Endothelial cell of umbilical vein (primary cell): Measurements from ENCODE around the gene ITGA3. TPM values are rescaled to one million over a fixed set of nuclear protein-coding genes. Genes with fewer than 3 reads are reported as not detected.

Source experiments
- BruUV-seq: library from RNA; stranded (reverse); fragments of 400-500 nt; replicated peaks from 2 replicates; lab custom pipeline; 2021; lab: Mats Ljungman, UMichigan
- CTCF ChIA-PET: fragments of 300-600, 350-600 bp; sonication (Branson Sonifier 250); formaldehyde crosslinking; loops from one replicate; lab custom pipeline; 2021; ENCODE audit warnings: antibody characterized with exemption, inconsistent platforms; lab: Charles Lee
- POLR2A ChIA-PET: fragments of 300-600, 350-600 bp; sonication (Branson Sonifier 250); formaldehyde crosslinking; loops from one replicate; lab custom pipeline; 2021; ENCODE audit warnings: antibody characterized with exemption, inconsistent platforms; lab: Charles Lee
- DNase-seq: peaks from one replicate; pipeline ENCODE4 v3.0.0-alpha.2; 2011; ENCODE audit warnings: low read depth, low spot score
- FAIRE-seq: peaks from 2 replicates; lab custom pipeline; 2011; peaks lifted over from hg19 to GRCh38; lab: Jason Lieb, UNC
- H2AFZ ChIP-seq: 2 replicates; pipeline ENCODE4 v1.6.0; 2012; ENCODE audit warnings: low read depth, low read length, control low read depth, inconsistent platforms
- H3K27ac ChIP-seq: 2 replicates; pipeline ENCODE4 v1.5.1; 2011; ENCODE audit warnings: low read depth, mild to moderate bottlenecking, control low read depth, low read length, moderate library complexity; ENCODE audit not compliant: insufficient read depth
- H3K27me3 ChIP-seq, 2 experiments: 2 replicates each; pipeline versions ENCODE4 v1.6.0 to v1.6.1; 2011; ENCODE audit warnings: low read length in 2 of 2, mixed read lengths in 1 of 2; ENCODE audit not compliant: control insufficient read depth in 2 of 2, insufficient read depth in 2 of 2
- H3K36me3 ChIP-seq, 2 experiments: 2 replicates in 1 of 2; 3 replicates in 1 of 2; pipeline ENCODE4 v1.5.1; 2011; ENCODE audit warnings: low read length in 2 of 2, mild to moderate bottlenecking in 1 of 2, moderate library complexity in 1 of 2; ENCODE audit not compliant: control insufficient read depth in 2 of 2, insufficient read depth in 2 of 2; ENCODE audit errors: extremely low read depth in 1 of 2
- H3K4me1 ChIP-seq: 3 replicates; pipeline ENCODE4 v1.5.1; 2011; ENCODE audit warnings: mild to moderate bottlenecking, low read length; ENCODE audit not compliant: control insufficient read depth, insufficient read depth; ENCODE audit errors: extremely low read depth
- H3K4me2 ChIP-seq: 2 replicates; pipeline ENCODE4 v1.6.1; 2011; ENCODE audit warnings: low read length, control low read depth, mixed read lengths; ENCODE audit not compliant: insufficient read depth
- H3K4me3 ChIP-seq, 3 experiments: fragments of 200-600 bp in 1 of 3; sonication (generic), shearing (Covaris generic) in 1 of 3; replicated peaks in 1 of 3; 2 replicates each; pipeline ENCODE4 v1.5.1; 2011 to 2016; ENCODE audit warnings: control low read depth in 3 of 3, low read length in 3 of 3, mild to moderate bottlenecking in 2 of 3, inconsistent platforms in 1 of 3, low read depth in 1 of 3, moderate library complexity in 1 of 3; ENCODE audit not compliant: insufficient read depth in 1 of 3
- H3K79me2 ChIP-seq: 2 replicates; pipeline ENCODE4 v1.6.0; 2012; ENCODE audit warnings: low read length, inconsistent platforms; ENCODE audit not compliant: control insufficient read depth, insufficient read depth
- H3K9ac ChIP-seq: replicated peaks from 2 replicates; pipeline ENCODE3; 2011; ENCODE audit warnings: low read length, control low read depth; ENCODE audit not compliant: insufficient read depth; ENCODE audit errors: extremely low read depth
- H3K9me1 ChIP-seq: replicated peaks from 3 replicates; pipeline ENCODE4 v1.6.0; 2011; ENCODE audit warnings: mild to moderate bottlenecking, low read length; ENCODE audit not compliant: control insufficient read depth, insufficient read depth; ENCODE audit errors: extremely low read depth
- H3K9me3 ChIP-seq: replicated peaks from 2 replicates; pipeline ENCODE4 v1.5.1; 2012; ENCODE audit warnings: low read length, inconsistent platforms; ENCODE audit not compliant: control insufficient read depth, insufficient read depth
- H4K20me1 ChIP-seq: replicated peaks from 2 replicates; pipeline ENCODE3; 2011; ENCODE audit warnings: mild to moderate bottlenecking, low read length; ENCODE audit not compliant: control insufficient read depth, insufficient read depth; ENCODE audit errors: extremely low read depth
- EZH2 ChIP-seq: IDR thresholded peaks from 2 replicates; pipeline ENCODE4 v1.6.1; 2012; ENCODE audit warnings: borderline replicate concordance, low read depth, mild to moderate bottlenecking, moderate library complexity, low read length, inconsistent platforms; ENCODE audit not compliant: severe bottlenecking
- FOS ChIP-seq: IDR thresholded peaks from 2 replicates; pipeline ENCODE4 v1.6.1; 2011; ENCODE audit warnings: mild to moderate bottlenecking, low read length, moderate library complexity, borderline replicate concordance; ENCODE audit not compliant: insufficient read depth
- GATA2 ChIP-seq: IDR thresholded peaks from 2 replicates; pipeline ENCODE4 v1.7.0; 2011; ENCODE audit warnings: low read depth, mild to moderate bottlenecking, moderate library complexity, mixed read lengths, low read length; ENCODE audit not compliant: insufficient read length, insufficient read depth
- JUN ChIP-seq: IDR thresholded peaks from 2 replicates; pipeline ENCODE4 v1.6.1; 2011; ENCODE audit warnings: borderline replicate concordance, low read depth; ENCODE audit not compliant: insufficient read length, insufficient read depth
- MYC ChIP-seq: IDR thresholded peaks from one replicate; pipeline ENCODE4 v1.6.1; 2011; ENCODE audit warnings: mild to moderate bottlenecking, low read depth, low read length
- POLR2A ChIP-seq: IDR thresholded peaks from 2 replicates; pipeline ENCODE4 v1.6.1; 2012; ENCODE audit warnings: low read depth, mild to moderate bottlenecking, control low read depth, low read length
- POLR2AphosphoS5 ChIP-seq: IDR thresholded peaks from 2 replicates; pipeline ENCODE4 v1.6.1; 2012; ENCODE audit warnings: low read depth, mild to moderate bottlenecking, control low read depth, low read length, moderate library complexity; ENCODE audit not compliant: insufficient read depth
- dilution Hi-C: fragments of 300-500 bp; cut with MboI; formaldehyde crosslinking; loops from one replicate; pipeline ENCODE4 v1.15.0; 2019; ENCODE audit warnings: low sequenced_read_pairs; ENCODE audit not compliant: extremely low pct_ligation_motif_present
- intact Hi-C: fragments of 100-400 bp; cut with micrococcal nuclease; formaldehyde crosslinking; loops from one replicate; pipeline ENCODE4 v1.10.0; 2022
- polyA plus RNA-seq, 4 experiments: library from polyadenylated mRNA; depleted of rRNA in 3 of 4; stranded (reverse) in 3 of 4; unstranded in 1 of 4; fragments of >200 nt; gene quantifications; 2 replicates each; pipeline versions ENCODE4 v1.2.1 to v1.2.3, GENCODE V29; 2011 to 2012; ENCODE audit warnings: missing spikeins in 1 of 4
- total RNA-seq: library from RNA; stranded (reverse); gene quantifications from 2 replicates; pipeline ENCODE4 v1.2.3, GENCODE V29; 2021
- TF ChIP-seq, protein P1 (sequence below), 2 donors: IDR thresholded peaks; 1 replicate in 1 of 2; 2 replicates in 1 of 2; pipeline ENCODE4 v1.5.1; 2011; ENCODE audit warnings: low read length in 2 of 2, mild to moderate bottlenecking in 2 of 2, moderate library complexity in 2 of 2, control low read depth in 1 of 2, inconsistent platforms in 1 of 2, low read depth in 1 of 2; ENCODE audit not compliant: insufficient read depth in 1 of 2; ENCODE audit errors: extremely low read depth in 1 of 2
- TF ChIP-seq, protein P2 (sequence below): IDR thresholded peaks from 2 replicates; pipeline ENCODE4 v1.6.1; 2011; ENCODE audit not compliant: insufficient read depth, insufficient read length

Gene ITGA3
- total and polyA plus RNA-seq, 2 donors (not counting 3 experiments of a cell fraction or from before 2014, with no cell fraction given): 92.7 to 112 TPM

DNA sequence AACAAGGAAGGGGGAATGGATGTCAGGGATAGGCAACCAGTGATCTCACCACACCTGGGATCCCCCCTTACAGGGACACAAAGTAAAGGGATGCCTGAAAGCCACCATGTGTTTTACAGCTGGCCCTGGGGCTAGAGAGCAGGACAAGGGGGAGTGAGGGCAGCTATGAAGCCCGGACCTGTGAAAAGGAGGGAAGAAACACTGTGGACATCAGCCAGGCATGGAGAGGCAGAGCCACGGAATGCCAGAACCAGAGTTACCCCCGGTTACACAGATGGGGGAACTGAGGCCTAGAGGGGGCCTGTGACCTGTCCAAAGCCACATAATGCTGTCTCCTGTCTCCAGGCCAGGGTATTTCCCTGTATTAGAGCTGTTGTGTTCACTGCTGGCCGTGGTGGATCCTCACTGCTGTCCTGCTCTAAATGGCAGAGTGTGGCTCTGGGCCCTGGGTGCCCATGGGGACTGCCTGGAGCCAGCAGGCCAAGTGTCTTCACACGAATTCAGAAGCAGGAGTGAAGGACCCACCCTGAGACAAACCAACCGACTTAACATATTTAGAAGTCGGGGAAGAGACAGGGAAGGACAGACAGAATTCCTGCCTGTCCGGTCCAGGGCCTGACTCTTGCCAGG is 29.7 kb upstream of the ITGA3 start:
- POLR2A ChIA-PET: interaction anchor here (2.6 kb wide), 1 partner anchor 30 kb away, joined by 13 read pairs; the partner anchor contains the start of gene ITGA3
- no peak overlapping the region for H3K4me2 ChIP-seq

More for the DNA sequence above, 29.7 kb upstream of the ITGA3 start:
- Histone ChIP-seq H3K9me3 (no peaks in the 10 kb centered on the region), H3K9ac (no peak overlapping the region), H3K79me2 (no peaks in the 10 kb centered on the region), H3K4me3 (no peak overlapping the region), H4K20me1 (no peaks in the 10 kb centered on the region), H3K27me3 (peaks cover 0 to 4% of the 10 kb centered on the region in 2 experiments), H3K4me1 (peaks cover 20% of the 10 kb centered on the region), H3K9me1 (no peaks in the 10 kb centered on the region), H3K27ac (no peak overlapping the region), H2AFZ (no peak overlapping the region), H3K36me3 (no peaks in the 10 kb centered on the region)
- no TSS peak for BruUV-seq
- CTCF ChIA-PET: interaction anchor here (0.6 to 5.3 kb wide), 17 partner anchors 10 to 459 kb away, joined by 3 to 146 read pairs (median 8); partner anchors contain the start of gene ITGA3
- no peak for FAIRE-seq
- no peak for DNase-seq
- TF ChIP-seq, protein P1, sequence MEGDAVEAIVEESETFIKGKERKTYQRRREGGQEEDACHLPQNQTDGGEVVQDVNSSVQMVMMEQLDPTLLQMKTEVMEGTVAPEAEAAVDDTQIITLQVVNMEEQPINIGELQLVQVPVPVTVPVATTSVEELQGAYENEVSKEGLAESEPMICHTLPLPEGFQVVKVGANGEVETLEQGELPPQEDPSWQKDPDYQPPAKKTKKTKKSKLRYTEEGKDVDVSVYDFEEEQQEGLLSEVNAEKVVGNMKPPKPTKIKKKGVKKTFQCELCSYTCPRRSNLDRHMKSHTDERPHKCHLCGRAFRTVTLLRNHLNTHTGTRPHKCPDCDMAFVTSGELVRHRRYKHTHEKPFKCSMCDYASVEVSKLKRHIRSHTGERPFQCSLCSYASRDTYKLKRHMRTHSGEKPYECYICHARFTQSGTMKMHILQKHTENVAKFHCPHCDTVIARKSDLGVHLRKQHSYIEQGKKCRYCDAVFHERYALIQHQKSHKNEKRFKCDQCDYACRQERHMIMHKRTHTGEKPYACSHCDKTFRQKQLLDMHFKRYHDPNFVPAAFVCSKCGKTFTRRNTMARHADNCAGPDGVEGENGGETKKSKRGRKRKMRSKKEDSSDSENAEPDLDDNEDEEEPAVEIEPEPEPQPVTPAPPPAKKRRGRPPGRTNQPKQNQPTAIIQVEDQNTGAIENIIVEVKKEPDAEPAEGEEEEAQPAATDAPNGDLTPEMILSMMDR (IDR thresholded peaks at IDR 0.05; ENCODE audit: extremely low read depth in 1 of 2, insufficient read depth in 1 of 2, low read depth in 1 of 2, low read length in 2 of 2): no peak
- TF ChIP-seq MYC (no peak), JUN (no peak), GATA2 (no peak), POLR2A (no peak), EZH2 (no peak), POLR2AphosphoS5 (no peak), FOS (no peak)
- TF ChIP-seq, protein P2, sequence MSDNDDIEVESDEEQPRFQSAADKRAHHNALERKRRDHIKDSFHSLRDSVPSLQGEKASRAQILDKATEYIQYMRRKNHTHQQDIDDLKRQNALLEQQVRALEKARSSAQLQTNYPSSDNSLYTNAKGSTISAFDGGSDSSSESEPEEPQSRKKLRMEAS: no peak
- intact Hi-C loops: loop anchor here (2.0 kb wide), 2 partner anchors 53 to 69 kb away; partner anchors contain the start of gene PDK2
- dilution Hi-C loops: no loop called here
